IMR-90 (cell line): Measurements from ENCODE around the gene FBXO31. TPM values are rescaled to one million over a fixed set of nuclear protein-coding genes. Genes with fewer than 3 reads are reported as not detected.

Experiments
- ATAC-seq: fragments of 200-7000 bp; cut with Tn5 transposase; 2 replicates; pipeline ENCODE4 v1.9.1; 2020; ENCODE audit warnings: low read depth, mild to moderate bottlenecking, moderate library complexity
- BruUV-seq: library from RNA; stranded (reverse); fragments of 400-500 nt; replicated peaks from 2 replicates; lab custom pipeline; 2021; lab: Mats Ljungman, UMichigan
- CTCF ChIA-PET: fragments of 300-600 bp; formaldehyde crosslinking; extraction: SDS; loops from one replicate; lab custom pipeline; 2021; ENCODE audit warnings: antibody characterized with exemption; lab: Yijun Ruan, JAX
- POLR2A ChIA-PET: fragments of 300-600 bp; sonication (Branson Sonifier 250); formaldehyde crosslinking; loops from one replicate; lab custom pipeline; 2022; ENCODE audit warnings: antibody characterized with exemption; ENCODE audit not compliant: unreplicated experiment; lab: Charles Lee
- DNase-seq: peaks from one replicate; pipeline ENCODE4 v3.0.0; 2013
- H2AFZ ChIP-seq: replicated peaks from 2 replicates; pipeline ENCODE3; 2013; ENCODE audit warnings: low read length, mild to moderate bottlenecking; ENCODE audit not compliant: poor library complexity
- H2AK5ac ChIP-seq: 2 replicates; pipeline ENCODE4 v1.6.1; 2013; ENCODE audit warnings: low read depth, low read length, inconsistent platforms
- H2AK9ac ChIP-seq: replicated peaks from 2 replicates; pipeline ENCODE3; 2013; ENCODE audit warnings: mild to moderate bottlenecking, low read depth, low read length, moderate library complexity; ENCODE audit not compliant: poor library complexity
- H2BK120ac ChIP-seq: 2 replicates; pipeline ENCODE4 v1.6.1; 2013; ENCODE audit warnings: low read depth, low read length, inconsistent platforms
- H2BK15ac ChIP-seq: 3 replicates; pipeline ENCODE4 v1.6.1; 2013; ENCODE audit warnings: low read depth, low read length, inconsistent platforms
- H2BK20ac ChIP-seq: 2 replicates; pipeline ENCODE4 v1.6.1; 2013; ENCODE audit warnings: low read depth, mild to moderate bottlenecking, inconsistent platforms, low read length, moderate library complexity
- H2BK5ac ChIP-seq: 2 replicates; pipeline ENCODE4 v1.6.1; 2013; ENCODE audit warnings: mild to moderate bottlenecking, low read depth, low read length, inconsistent platforms; ENCODE audit not compliant: poor library complexity, severe bottlenecking
- H3K14ac ChIP-seq: replicated peaks from 2 replicates; pipeline ENCODE4 v1.6.1; 2013; ENCODE audit warnings: low read depth, low read length, inconsistent platforms
- H3K18ac ChIP-seq: 2 replicates; pipeline ENCODE4 v1.6.1; 2013; ENCODE audit warnings: low read depth, low read length, control low read depth
- H3K23ac ChIP-seq: 2 replicates; pipeline ENCODE4 v1.6.1; 2013; ENCODE audit warnings: low read depth, low read length, inconsistent platforms
- H3K27ac ChIP-seq: 2 replicates; pipeline ENCODE4 v1.5.1; 2013; ENCODE audit warnings: mild to moderate bottlenecking, control low read depth, low read length; ENCODE audit not compliant: insufficient read depth
- H3K27me3 ChIP-seq: 2 replicates; pipeline ENCODE4 v1.6.1; 2013; ENCODE audit warnings: low read length; ENCODE audit not compliant: control insufficient read depth, insufficient read depth
- H3K36me3 ChIP-seq: 2 replicates; pipeline ENCODE4 v1.6.1; 2013; ENCODE audit warnings: low read length, mixed read lengths; ENCODE audit not compliant: control insufficient read depth, insufficient read depth
- H3K4ac ChIP-seq: 2 replicates; pipeline ENCODE4 v1.6.1; 2013; ENCODE audit warnings: low read depth, low read length, inconsistent platforms
- H3K4me1 ChIP-seq: 2 replicates; pipeline ENCODE4 v1.6.1; 2013; ENCODE audit warnings: low read length, mixed read lengths; ENCODE audit not compliant: control insufficient read depth, insufficient read depth
- H3K4me2 ChIP-seq: 2 replicates; pipeline ENCODE4 v1.6.1; 2013; ENCODE audit warnings: low read depth, mild to moderate bottlenecking, control low read depth, low read length, moderate library complexity
- H3K4me3 ChIP-seq: 2 replicates; pipeline ENCODE4 v1.5.1; 2013; ENCODE audit warnings: low read depth, mild to moderate bottlenecking, control low read depth, low read length, moderate library complexity; ENCODE audit not compliant: insufficient read depth
- H3K56ac ChIP-seq: 2 replicates; pipeline ENCODE4 v1.6.1; 2013; ENCODE audit warnings: low read length, inconsistent platforms; ENCODE audit not compliant: insufficient read depth; ENCODE audit errors: extremely low read depth
- H3K79me1 ChIP-seq, 2 experiments: 2 replicates each; pipeline ENCODE4 v1.6.1; 2013; ENCODE audit warnings: low read length in 2 of 2, inconsistent platforms in 1 of 2, low read depth in 1 of 2
- H3K9ac ChIP-seq: 2 replicates; pipeline ENCODE4 v1.6.1; 2013; ENCODE audit warnings: low read depth, low read length, control low read depth
- H3K9me1 ChIP-seq: 2 replicates; pipeline ENCODE4 v1.6.1; 2013; ENCODE audit warnings: low read length, inconsistent platforms; ENCODE audit not compliant: insufficient read depth
- H3K9me3 ChIP-seq: 2 replicates; pipeline ENCODE4 v1.6.1; 2013; ENCODE audit warnings: low read length; ENCODE audit not compliant: control insufficient read depth, insufficient read depth
- H4K20me1 ChIP-seq: 2 replicates; pipeline ENCODE4 v1.6.1; 2013; ENCODE audit warnings: low read length, inconsistent platforms; ENCODE audit not compliant: insufficient read depth
- H4K5ac ChIP-seq: 2 replicates; pipeline ENCODE4 v1.6.1; 2013; ENCODE audit warnings: mild to moderate bottlenecking, low read depth, low read length, control low read depth
- H4K8ac ChIP-seq, 2 experiments: 2 replicates each; pipeline ENCODE4 v1.6.1; 2013; ENCODE audit warnings: low read depth in 2 of 2, low read length in 2 of 2, control low read depth in 1 of 2, inconsistent platforms in 1 of 2
- H4K91ac ChIP-seq: 2 replicates; pipeline ENCODE4 v1.6.1; 2013; ENCODE audit warnings: low read depth, low read length, inconsistent platforms; ENCODE audit not compliant: insufficient read depth
- BHLHE40 ChIP-seq: fragments of 150-350 bp; IDR thresholded peaks from 2 replicates; pipeline ENCODE4 v1.6.1; 2016; ENCODE audit warnings: mild to moderate bottlenecking, low read depth, low read length
- CEBPB ChIP-seq: IDR thresholded peaks from 2 replicates; pipeline ENCODE4 v1.6.1; 2012; ENCODE audit warnings: low read depth, low read length, improper control_type of control experiment
- FOS ChIP-seq: fragments of 150-350 bp; IDR thresholded peaks from 2 replicates; pipeline ENCODE4 v1.6.1; 2016; ENCODE audit warnings: low read depth, low read length
- MAFK ChIP-seq: IDR thresholded peaks from 2 replicates; pipeline ENCODE4 v1.6.1; 2012; ENCODE audit warnings: low read depth, low read length, improper control_type of control experiment
- MAZ ChIP-seq: IDR thresholded peaks from 2 replicates; pipeline ENCODE4 v1.6.1; 2012; ENCODE audit warnings: low read depth, mild to moderate bottlenecking, low read length, improper control_type of control experiment, moderate library complexity, borderline replicate concordance
- MXI1 ChIP-seq: IDR thresholded peaks from 2 replicates; pipeline ENCODE4 v1.6.1; 2012; ENCODE audit warnings: low read depth, mild to moderate bottlenecking, low read length, moderate library complexity, borderline replicate concordance
- NFE2L2 ChIP-seq: fragments of 150-350 bp; IDR thresholded peaks from 2 replicates; pipeline ENCODE4 v1.6.1; 2016; ENCODE audit warnings: low read depth, mild to moderate bottlenecking, low read length
- RAD21 ChIP-seq: IDR thresholded peaks from 2 replicates; pipeline ENCODE4 v1.6.1; 2012; ENCODE audit warnings: low read length, improper control_type of control experiment
- RFX5 ChIP-seq: IDR thresholded peaks from 2 replicates; pipeline ENCODE4 v1.8.0; 2012; ENCODE audit warnings: low read depth, mild to moderate bottlenecking, low read length, moderate library complexity
- SMC3 ChIP-seq: fragments of 150-350 bp; IDR thresholded peaks from 2 replicates; pipeline ENCODE4 v1.6.1; 2016; ENCODE audit warnings: low read depth, mild to moderate bottlenecking, antibody characterized with exemption, low read length, moderate library complexity
- WGBS, 2 experiments: methylation state at CpG; one replicate each; pipeline versions ENCODE4 v1.1.5 to v1.1.7; 2013; ENCODE audit warnings: missing lambda C conversion rate in 2 of 2; ENCODE audit not compliant: insufficient read length in 1 of 2; ENCODE audit errors: extremely low coverage in 2 of 2; 5-methylcytosine and 5-hydroxymethylcytosine counted together
- dilution Hi-C: fragments of 300-500 bp; cut with HindIII; formaldehyde crosslinking; loops from one replicate; pipeline ENCODE4 v1.14.3; 2018; ENCODE audit warnings: low sequenced_read_pairs; ENCODE audit not compliant: unreplicated experiment
- in situ Hi-C: fragments of 300-500 bp; cut with MboI; formaldehyde crosslinking; loops from 3 replicates; pipeline ENCODE4 v1.14.3; 2019; ENCODE audit warnings: low sequenced_read_pairs, inconsistent platforms, mixed read lengths
- intact Hi-C: fragments of 100-400 bp; cut with micrococcal nuclease; formaldehyde crosslinking; loops from 2 replicates; pipeline ENCODE4 v1.10.0; 2022
- polyA plus RNA-seq, 3 experiments: library from polyadenylated mRNA; depleted of rRNA; stranded (reverse); fragments of >200 nt; gene quantifications; 2 replicates each; pipeline ENCODE4 v1.2.3, GENCODE V29; 2012; ENCODE audit warnings: low replicate concordance in 1 of 3
- total RNA-seq: library from RNA; depleted of rRNA; stranded (reverse); fragments of >200 nt; gene quantifications from 2 replicates; pipeline ENCODE4 v1.2.3, GENCODE V29; 2012
- TF ChIP-seq, protein P1 (sequence below): fragments of 150-350 bp; IDR thresholded peaks from 2 replicates; pipeline ENCODE4 v1.6.1; 2017; ENCODE audit warnings: mild to moderate bottlenecking, antibody characterized with exemption, low read length, low read depth
- TF ChIP-seq, protein P2 (sequence below): fragments of 150-350 bp; IDR thresholded peaks from 2 replicates; pipeline ENCODE4 v1.6.1; 2016; ENCODE audit warnings: low read depth, mild to moderate bottlenecking, low read length, moderate library complexity, borderline replicate concordance
- TF ChIP-seq, protein P3 (sequence below): conservative IDR thresholded peaks from 2 replicates; pipeline ENCODE4 v1.5.1; 2012; ENCODE audit warnings: mild to moderate bottlenecking, low read depth, low read length, improper control_type of control experiment

FBXO31 gene
- total and polyA plus RNA-seq, 2 of the 4 experiments (the other 2 are of a cell fraction), result 10.4 to 16.9 TPM

DNA sequence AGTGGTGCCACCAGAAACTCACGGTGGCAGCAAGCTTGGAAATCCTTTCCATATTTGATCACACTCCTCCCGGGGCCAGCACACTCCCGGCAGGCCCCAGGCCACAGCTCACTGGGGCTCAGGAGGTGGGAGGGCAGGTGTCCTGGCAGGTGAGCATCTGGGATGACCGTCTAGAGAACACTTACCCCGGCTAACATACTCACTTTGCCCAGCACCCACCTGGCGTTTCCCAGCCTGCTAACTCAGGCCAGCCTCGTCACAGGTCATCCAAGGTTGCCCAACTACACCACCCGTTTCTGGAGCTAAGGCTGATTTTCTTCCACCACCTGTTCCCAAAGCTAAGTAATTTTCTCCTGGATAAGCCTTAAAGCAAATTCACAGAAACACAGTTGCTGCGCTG, 24.9 kb downstream of the FBXO31 start:
- Histone ChIP-seq H3K79me1 (peaks cover 8 to 50% of the 10 kb centered on the region in 2 experiments), H3K4me2 (no peak overlapping the region), H3K4me3 (no peak overlapping the region), H2BK5ac (no peak overlapping the region), H2BK120ac (no peak overlapping the region), H4K20me1 (peaks cover 29% of the 10 kb centered on the region; the same call in 1 of the 2 replicates), H2AFZ (no peak overlapping the region), H3K4me1 (peaks cover 1% of the 10 kb centered on the region; the same call in 1 of the 2 replicates), H2BK20ac (no peak overlapping the region), H3K27me3 (no peaks in the 10 kb centered on the region), H2AK5ac (no peak overlapping the region), H3K18ac (no peak overlapping the region), H4K91ac (no peak overlapping the region), H3K9ac (no peak overlapping the region), H3K23ac (no peak overlapping the region), H2AK9ac (no peak overlapping the region), H3K4ac (no peak overlapping the region), H3K56ac (no peak overlapping the region), H3K9me1 (peaks cover 9% of the 10 kb centered on the region; the same call in 1 of the 2 replicates), H3K9me3 (no peaks in the 10 kb centered on the region), H4K8ac (no peak overlapping the region), H3K36me3 (peaks cover 30% of the 10 kb centered on the region), H3K27ac (no peak overlapping the region), H2BK15ac (no peak overlapping the region), H4K5ac (no peak overlapping the region), H3K14ac (no peak overlapping the region)
- intact Hi-C loops (no loop called here), in situ Hi-C loops (no loop called here), dilution Hi-C loops (no loop called here)
- WGBS, 2 experiments, result 76% methylated on average over 4 of the region's 9 CpGs; no CpG with 5 or more reads in 1 of the 2 experiments
- POLR2A ChIA-PET, result no interaction called here
- no peak for DNase-seq
- ATAC-seq, result no peak
- TF ChIP-seq NFE2L2, result no peak
- TF ChIP-seq MAZ, result no peak
- TF ChIP-seq MXI1, result no peak
- TF ChIP-seq, protein P1, sequence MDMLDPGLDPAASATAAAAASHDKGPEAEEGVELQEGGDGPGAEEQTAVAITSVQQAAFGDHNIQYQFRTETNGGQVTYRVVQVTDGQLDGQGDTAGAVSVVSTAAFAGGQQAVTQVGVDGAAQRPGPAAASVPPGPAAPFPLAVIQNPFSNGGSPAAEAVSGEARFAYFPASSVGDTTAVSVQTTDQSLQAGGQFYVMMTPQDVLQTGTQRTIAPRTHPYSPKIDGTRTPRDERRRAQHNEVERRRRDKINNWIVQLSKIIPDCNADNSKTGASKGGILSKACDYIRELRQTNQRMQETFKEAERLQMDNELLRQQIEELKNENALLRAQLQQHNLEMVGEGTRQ, result no peak
- no peak for TF ChIP-seq FOS
- no peak for TF ChIP-seq SMC3
- TF ChIP-seq, protein P2, sequence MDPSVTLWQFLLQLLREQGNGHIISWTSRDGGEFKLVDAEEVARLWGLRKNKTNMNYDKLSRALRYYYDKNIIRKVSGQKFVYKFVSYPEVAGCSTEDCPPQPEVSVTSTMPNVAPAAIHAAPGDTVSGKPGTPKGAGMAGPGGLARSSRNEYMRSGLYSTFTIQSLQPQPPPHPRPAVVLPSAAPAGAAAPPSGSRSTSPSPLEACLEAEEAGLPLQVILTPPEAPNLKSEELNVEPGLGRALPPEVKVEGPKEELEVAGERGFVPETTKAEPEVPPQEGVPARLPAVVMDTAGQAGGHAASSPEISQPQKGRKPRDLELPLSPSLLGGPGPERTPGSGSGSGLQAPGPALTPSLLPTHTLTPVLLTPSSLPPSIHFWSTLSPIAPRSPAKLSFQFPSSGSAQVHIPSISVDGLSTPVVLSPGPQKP, result no peak
- TF ChIP-seq, protein P3, sequence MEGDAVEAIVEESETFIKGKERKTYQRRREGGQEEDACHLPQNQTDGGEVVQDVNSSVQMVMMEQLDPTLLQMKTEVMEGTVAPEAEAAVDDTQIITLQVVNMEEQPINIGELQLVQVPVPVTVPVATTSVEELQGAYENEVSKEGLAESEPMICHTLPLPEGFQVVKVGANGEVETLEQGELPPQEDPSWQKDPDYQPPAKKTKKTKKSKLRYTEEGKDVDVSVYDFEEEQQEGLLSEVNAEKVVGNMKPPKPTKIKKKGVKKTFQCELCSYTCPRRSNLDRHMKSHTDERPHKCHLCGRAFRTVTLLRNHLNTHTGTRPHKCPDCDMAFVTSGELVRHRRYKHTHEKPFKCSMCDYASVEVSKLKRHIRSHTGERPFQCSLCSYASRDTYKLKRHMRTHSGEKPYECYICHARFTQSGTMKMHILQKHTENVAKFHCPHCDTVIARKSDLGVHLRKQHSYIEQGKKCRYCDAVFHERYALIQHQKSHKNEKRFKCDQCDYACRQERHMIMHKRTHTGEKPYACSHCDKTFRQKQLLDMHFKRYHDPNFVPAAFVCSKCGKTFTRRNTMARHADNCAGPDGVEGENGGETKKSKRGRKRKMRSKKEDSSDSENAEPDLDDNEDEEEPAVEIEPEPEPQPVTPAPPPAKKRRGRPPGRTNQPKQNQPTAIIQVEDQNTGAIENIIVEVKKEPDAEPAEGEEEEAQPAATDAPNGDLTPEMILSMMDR, result no peak
- no peak for TF ChIP-seq BHLHE40
- TF ChIP-seq MAFK, result no peak
- no peak for TF ChIP-seq CEBPB
- TF ChIP-seq RFX5, result no peak
- no peak for TF ChIP-seq RAD21
- no TSS peak for BruUV-seq
- CTCF ChIA-PET, result no interaction called here
